HUES64 (cell line): ENCODE measurements around the gene IGSF21.

Experiments used
- H3K27ac ChIP-seq: 2 replicates; pipeline ENCODE4 v1.7.0; 2013; ENCODE audit warnings: low read depth, low read length, inconsistent platforms
- H3K27me3 ChIP-seq: 2 replicates; pipeline ENCODE4 v1.6.1; 2013; ENCODE audit warnings: mild to moderate bottlenecking, low read length; ENCODE audit not compliant: insufficient read depth
- H3K36me3 ChIP-seq: 2 replicates; pipeline ENCODE4 v1.6.1; 2013; ENCODE audit warnings: mild to moderate bottlenecking, low read length; ENCODE audit not compliant: insufficient read depth
- H3K4me1 ChIP-seq: 2 replicates; pipeline ENCODE4 v1.6.1; 2013; ENCODE audit warnings: mild to moderate bottlenecking, low read length, moderate library complexity; ENCODE audit not compliant: insufficient read depth
- H3K4me3 ChIP-seq: 2 replicates; pipeline ENCODE4 v1.5.1; 2013; ENCODE audit warnings: mild to moderate bottlenecking, low read length, moderate library complexity
- H3K9ac ChIP-seq: 2 replicates; pipeline ENCODE4 v1.6.1; 2013; ENCODE audit warnings: mild to moderate bottlenecking, low read depth, low read length
- H3K9me3 ChIP-seq: 2 replicates; pipeline ENCODE4 v1.6.1; 2013; ENCODE audit warnings: low read depth, low read length; ENCODE audit not compliant: insufficient read depth
- WGBS: fragments of 150-250, 120-280 bp; methylation state at CpG from one replicate; pipeline ENCODE4 v1.1.7; 2013; ENCODE audit warnings: missing lambda C conversion rate; 5-methylcytosine and 5-hydroxymethylcytosine counted together

IGSF21 gene

GRCh38 chr1:18417316-18418269, 310.0 kb downstream of the IGSF21 start:
- H3K9ac ChIP-seq = peak overlapping the region; percentile 22; the same call in 1 of the 2 replicates
- peak overlapping the region; percentile 80 for H3K27ac ChIP-seq
- H3K36me3 ChIP-seq = 0 out of 2 replicates have a peak, but pooled peaks cover under 1% of the 10 kb centered on the region
- no peak overlapping the region for H3K4me3 ChIP-seq
- WGBS = 57% methylated on average over 3 of the region's 3 CpGs
- H3K9me3 ChIP-seq = peaks cover 6% of the 10 kb centered on the region
- no peaks in the 10 kb centered on the region for H3K27me3 ChIP-seq
- H3K4me1 ChIP-seq = peaks cover 38% of the 10 kb centered on the region

DNA sequence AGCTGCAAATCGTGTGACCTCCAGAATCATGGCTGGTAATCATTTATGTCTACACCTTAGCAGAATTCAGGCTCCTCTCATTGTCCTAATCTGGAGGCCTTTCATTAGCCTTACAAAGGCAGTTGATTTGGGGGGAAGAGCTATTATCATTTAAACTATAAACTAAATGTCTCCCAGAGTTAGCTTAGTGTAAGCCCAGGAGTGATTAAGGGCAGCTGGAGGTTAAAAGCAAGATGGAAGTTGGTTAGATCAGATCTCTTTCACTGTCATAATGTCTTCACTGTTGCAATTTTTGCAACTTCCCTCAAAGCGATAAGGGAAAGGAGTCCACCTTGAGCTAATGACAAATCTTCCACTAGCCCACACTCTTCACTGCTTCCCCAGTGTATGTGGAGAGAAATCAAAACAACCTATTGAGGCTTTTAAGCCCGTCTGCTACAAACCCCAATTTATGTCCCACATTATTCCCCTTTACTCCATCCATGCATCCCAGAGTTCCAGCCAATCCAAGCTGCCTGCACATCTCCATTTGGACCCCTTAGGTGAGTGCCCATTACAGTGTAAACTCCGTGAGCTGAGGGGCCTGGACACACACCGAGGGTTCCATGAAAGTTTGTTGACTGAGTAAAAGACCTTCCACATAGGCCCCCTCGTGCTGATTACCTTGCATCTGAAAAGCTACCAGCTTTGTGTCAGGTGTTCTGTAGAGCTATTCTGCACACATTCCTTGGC, 311.7 kb downstream of the IGSF21 start:
- peak overlapping the region; percentile 80 for H3K27ac ChIP-seq
- 64% methylated on average over 5 of the region's 6 CpGs for WGBS
- no peaks in the 10 kb centered on the region for H3K27me3 ChIP-seq
- H3K9ac ChIP-seq = peak overlapping the region; percentile 38
- H3K36me3 ChIP-seq = no peaks in the 10 kb centered on the region
- H3K4me3 ChIP-seq = no peak overlapping the region
- H3K9me3 ChIP-seq = no peaks in the 10 kb centered on the region
- H3K4me1 ChIP-seq = peaks cover 38% of the 10 kb centered on the region

- 68% methylated on average over 5 of the region's 5 CpGs for WGBS
- H3K36me3 ChIP-seq = no peaks in the 10 kb centered on the region
- no peaks in the 10 kb centered on the region for H3K9me3 ChIP-seq
- no peaks in the 10 kb centered on the region for H3K27me3 ChIP-seq
- H3K4me1 ChIP-seq = peaks cover 38% of the 10 kb centered on the region
- peak overlapping the region; percentile 80 for H3K27ac ChIP-seq
- no peak overlapping the region for H3K4me3 ChIP-seq
- peak overlapping the region; percentile 38 for H3K9ac ChIP-seq
These were observed 312.2 kb downstream of the IGSF21 start for GRCh38 chr1:18419845-18420184.

DNA sequence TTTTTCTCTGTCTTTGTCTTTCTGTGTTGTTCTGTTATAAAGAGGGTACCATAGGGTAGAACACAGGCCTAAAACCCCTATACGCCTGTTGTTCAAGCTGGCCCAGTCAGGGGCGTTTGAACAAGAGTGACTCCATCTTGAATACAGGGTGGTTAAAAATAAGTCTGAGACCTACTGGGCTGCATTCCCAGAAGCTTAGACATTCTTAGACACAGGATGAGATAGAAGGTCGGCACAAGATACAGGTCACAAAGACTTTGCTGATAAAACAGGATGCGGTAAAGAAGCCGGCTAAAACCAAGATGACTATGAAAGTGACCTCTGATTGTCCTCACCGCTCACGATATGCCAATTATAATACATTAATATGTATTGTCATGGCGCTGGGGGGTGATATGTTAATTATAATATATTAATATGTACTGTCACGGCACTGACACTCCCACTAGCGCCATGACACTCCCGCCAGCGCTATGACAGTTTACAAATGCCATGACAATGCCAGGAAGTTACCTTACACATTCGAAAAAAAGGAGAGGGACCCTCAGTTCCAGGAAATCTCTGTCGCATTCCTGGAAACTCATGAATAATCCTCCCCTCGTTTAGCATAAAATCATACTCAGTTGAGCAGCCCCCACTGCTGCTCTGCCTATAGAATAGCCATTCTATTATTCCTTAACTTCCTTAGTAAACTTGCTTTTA, 314.6 kb downstream of the IGSF21 start:
- H3K27ac ChIP-seq = no peak overlapping the region
- H3K4me3 ChIP-seq = no peak overlapping the region
- H3K9ac ChIP-seq = no peak overlapping the region
- no peaks in the 10 kb centered on the region for H3K9me3 ChIP-seq
- 86% methylated on average over 12 of the region's 15 CpGs for WGBS
- H3K4me1 ChIP-seq = peaks cover 29% of the 10 kb centered on the region
- H3K27me3 ChIP-seq = no peaks in the 10 kb centered on the region
- no peaks in the 10 kb centered on the region for H3K36me3 ChIP-seq

DNA sequence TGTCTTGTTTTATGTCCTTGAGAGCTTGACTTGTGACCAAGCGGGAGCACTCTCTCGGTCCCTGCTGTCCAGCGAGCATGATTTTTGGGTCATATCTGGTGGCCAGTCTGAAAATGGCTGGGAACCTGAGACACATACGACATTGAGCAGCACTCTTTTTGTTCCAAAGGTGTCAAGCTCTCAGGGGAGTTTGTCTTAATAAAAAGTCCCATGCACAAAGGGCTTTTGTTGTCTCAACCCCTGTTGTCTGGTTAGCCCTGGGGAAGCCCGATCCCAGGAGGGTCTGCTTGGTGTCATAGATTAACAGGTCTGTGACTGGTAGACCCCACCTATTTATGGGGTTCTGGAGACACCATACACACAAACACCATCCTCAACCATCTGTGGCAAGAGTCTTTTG, 315.4 kb downstream of the IGSF21 start:
- Histone ChIP-seq H3K36me3 (no peaks in the 10 kb centered on the region), H3K9ac (no peak overlapping the region), H3K4me3 (no peak overlapping the region), H3K4me1 (peaks cover 26% of the 10 kb centered on the region), H3K27me3 (no peaks in the 10 kb centered on the region), H3K27ac (no peak overlapping the region), H3K9me3 (no peaks in the 10 kb centered on the region)
- WGBS = 96% methylated on average over 5 of the region's 5 CpGs

GRCh38 chr1:18426580-18426979, 319.0 kb downstream of the IGSF21 start:
- Histone ChIP-seq H3K27me3 (no peaks in the 10 kb centered on the region), H3K27ac (no peak overlapping the region), H3K36me3 (no peaks in the 10 kb centered on the region), H3K4me1 (no peaks in the 10 kb centered on the region), H3K9ac (no peak overlapping the region), H3K9me3 (no peaks in the 10 kb centered on the region), H3K4me3 (no peak overlapping the region)
- WGBS = 98% methylated on average over 1 of the region's 1 CpG
